PC-3 (cell line): ENCODE results near the gene SYDE1. TPM values are rescaled to one million over a fixed set of nuclear protein-coding genes. Genes with fewer than 3 reads are reported as not detected.

Experiments used
- ATAC-seq: fragments of 200-7000 bp; cut with Tn5 transposase; 2 replicates; pipeline ENCODE4 v1.9.1; 2020; ENCODE audit warnings: mild to moderate bottlenecking, moderate library complexity
- BruUV-seq: library from RNA; stranded (reverse); fragments of 400-500 nt; replicated peaks from 2 replicates; lab custom pipeline; 2021; lab: Mats Ljungman, UMichigan
- CTCF ChIA-PET: fragments of 300-600 bp; sonication (Branson Sonifier 250); formaldehyde crosslinking; loops from one replicate; lab custom pipeline; 2022; ENCODE audit warnings: antibody characterized with exemption; lab: Charles Lee
- POLR2A ChIA-PET: fragments of 300-600 bp; sonication (Branson Sonifier 250); formaldehyde crosslinking; loops from one replicate; lab custom pipeline; 2022; ENCODE audit warnings: antibody characterized with exemption; ENCODE audit not compliant: unreplicated experiment; lab: Charles Lee
- DNase-seq: peaks from one replicate; pipeline ENCODE4 v3.0.0-alpha.2; 2015
- H2AFZ ChIP-seq: fragments of 300-600 bp; sonication (generic); 2 replicates; pipeline ENCODE4 v1.6.0; 2016; ENCODE audit warnings: antibody characterized with exemption, low read length
- H3F3A ChIP-seq: fragments of 300-600 bp; sonication (generic); one replicate; pipeline ENCODE4 v1.6.0; 2017; ENCODE audit warnings: antibody characterized with exemption, low read length, control low read depth, mild to moderate bottlenecking; ENCODE audit not compliant: unreplicated experiment
- H3K27ac ChIP-seq: fragments of 300-600 bp; sonication (generic); 2 replicates; pipeline ENCODE4 v1.5.1; 2016; ENCODE audit warnings: mild to moderate bottlenecking, low read length
- H3K27me3 ChIP-seq: fragments of 300-600 bp; sonication (generic); 2 replicates; pipeline ENCODE4 v1.6.1; 2016; ENCODE audit warnings: low read length, mixed read lengths
- H3K36me3 ChIP-seq: fragments of 300-600 bp; sonication (generic); 2 replicates; pipeline ENCODE4 v1.6.1; 2016; ENCODE audit warnings: low read depth, mixed run types, low read length, mixed read lengths
- H3K4me1 ChIP-seq: fragments of 300-600 bp; sonication (generic); 2 replicates; pipeline ENCODE4 v1.5.1; 2016; ENCODE audit warnings: low read length; ENCODE audit not compliant: insufficient read depth
- H3K4me2 ChIP-seq: fragments of 300-600 bp; sonication (generic); 2 replicates; pipeline ENCODE4 v1.6.0; 2016; ENCODE audit warnings: low read length
- H3K4me3 ChIP-seq: fragments of 300-600 bp; sonication (generic); 2 replicates; pipeline ENCODE4 v1.5.1; 2016; ENCODE audit warnings: mild to moderate bottlenecking, low read length, mixed read lengths
- H3K79me2 ChIP-seq: fragments of 300-600 bp; sonication (generic); 2 replicates; pipeline ENCODE4 v1.6.1; 2017; ENCODE audit warnings: low read length, mixed read lengths
- H3K9ac ChIP-seq: fragments of 300-600 bp; sonication (generic); 2 replicates; pipeline ENCODE4 v1.6.0; 2016; ENCODE audit warnings: mild to moderate bottlenecking, low read length
- H3K9me2 ChIP-seq: fragments of 300-600 bp; sonication (generic); replicated peaks from 2 replicates; pipeline ENCODE4 v1.6.1; 2016; ENCODE audit warnings: mixed run types, low read length, mixed read lengths
- H3K9me3 ChIP-seq: fragments of 300-600 bp; sonication (generic); 2 replicates; pipeline ENCODE4 v1.6.1; 2016; ENCODE audit warnings: low read length, mixed read lengths
- H4K20me1 ChIP-seq: fragments of 300-600 bp; sonication (generic); 2 replicates; pipeline ENCODE4 v1.6.1; 2016; ENCODE audit warnings: low read length, mixed read lengths
- EZH2 ChIP-seq: fragments of 300-600 bp; sonication (generic); IDR thresholded peaks from one replicate; pipeline ENCODE4 v1.6.1; 2017; ENCODE audit warnings: antibody characterized with exemption, mild to moderate bottlenecking, low read length; ENCODE audit not compliant: unreplicated experiment
- intact Hi-C: fragments of 100-400 bp; cut with micrococcal nuclease; formaldehyde crosslinking; loops from 2 replicates; pipeline ENCODE4 v1.9.0; 2023
- total RNA-seq: library from RNA; depleted of rRNA; stranded (reverse); fragments of >200 nt; gene quantifications from 2 replicates; pipeline ENCODE4 v1.2.3, GENCODE V29; 2014
- TF ChIP-seq, protein P1 (sequence below): fragments of 300-600 bp; sonication (generic); conservative IDR thresholded peaks from 2 replicates; pipeline ENCODE4 v1.5.1; 2017; ENCODE audit warnings: antibody characterized with exemption, low read depth, mild to moderate bottlenecking, low read length

The SYDE1 gene
- total RNA-seq, 1 experiment from 2014 or later = 13.8 TPM

- intact Hi-C loops = loop anchor here (10.0 kb wide), 1 partner anchor 198 kb away; no protein-coding TSS in a partner anchor
Observed at GRCh38 chr19:15072930-15073647, 34.1 kb upstream of the SYDE1 start.

DNA sequence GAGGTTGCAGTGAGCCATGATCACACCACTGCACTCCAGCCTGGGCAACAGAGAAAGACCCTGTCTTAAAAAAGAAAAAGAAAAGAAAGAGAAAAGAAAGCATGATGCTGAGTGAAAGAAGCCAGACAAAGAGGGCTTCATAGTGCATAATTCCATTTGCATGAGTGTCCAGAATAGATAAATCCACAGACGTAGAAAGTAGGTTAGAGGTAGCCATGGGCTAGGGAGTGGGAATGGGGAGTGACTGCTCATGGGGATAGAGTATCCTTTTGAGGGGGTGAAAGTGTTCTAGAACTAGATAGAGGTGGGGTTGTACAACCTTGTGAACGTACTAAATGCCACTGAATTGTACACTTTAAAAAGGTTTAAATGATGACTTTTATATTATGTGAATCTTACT lies 32.8 kb upstream of the SYDE1 start:
- no peak overlapping the region for H3K4me3 ChIP-seq
- peak overlapping the region; percentile 23; the same call in 1 of the 2 replicates for H2AFZ ChIP-seq

More at GRCh38 chr19:15072930-15073647, 34.1 kb upstream of the SYDE1 start:
- Histone ChIP-seq H4K20me1 (no peaks in the 10 kb centered on the region), H3K36me3 (no peaks in the 10 kb centered on the region), H3K79me2 (no peaks in the 10 kb centered on the region), H3K9ac (peak overlapping the region; percentile 18; the same call in 1 of the 2 replicates), H3K9me3 (no peaks in the 10 kb centered on the region), H3K4me2 (peak overlapping the region; percentile 74), H3K4me3 (peak overlapping the region; percentile 46; the same call in 1 of the 2 replicates), H3K4me1 (peaks cover 38% of the 10 kb centered on the region), H2AFZ (peak overlapping the region; percentile 47; the same call in 1 of the 2 replicates), H3F3A (no peaks in the 10 kb centered on the region), H3K27ac (peak overlapping the region; percentile 84), H3K27me3 (no peaks in the 10 kb centered on the region), H3K9me2 (no peaks in the 10 kb centered on the region)
- TF ChIP-seq, protein P1, sequence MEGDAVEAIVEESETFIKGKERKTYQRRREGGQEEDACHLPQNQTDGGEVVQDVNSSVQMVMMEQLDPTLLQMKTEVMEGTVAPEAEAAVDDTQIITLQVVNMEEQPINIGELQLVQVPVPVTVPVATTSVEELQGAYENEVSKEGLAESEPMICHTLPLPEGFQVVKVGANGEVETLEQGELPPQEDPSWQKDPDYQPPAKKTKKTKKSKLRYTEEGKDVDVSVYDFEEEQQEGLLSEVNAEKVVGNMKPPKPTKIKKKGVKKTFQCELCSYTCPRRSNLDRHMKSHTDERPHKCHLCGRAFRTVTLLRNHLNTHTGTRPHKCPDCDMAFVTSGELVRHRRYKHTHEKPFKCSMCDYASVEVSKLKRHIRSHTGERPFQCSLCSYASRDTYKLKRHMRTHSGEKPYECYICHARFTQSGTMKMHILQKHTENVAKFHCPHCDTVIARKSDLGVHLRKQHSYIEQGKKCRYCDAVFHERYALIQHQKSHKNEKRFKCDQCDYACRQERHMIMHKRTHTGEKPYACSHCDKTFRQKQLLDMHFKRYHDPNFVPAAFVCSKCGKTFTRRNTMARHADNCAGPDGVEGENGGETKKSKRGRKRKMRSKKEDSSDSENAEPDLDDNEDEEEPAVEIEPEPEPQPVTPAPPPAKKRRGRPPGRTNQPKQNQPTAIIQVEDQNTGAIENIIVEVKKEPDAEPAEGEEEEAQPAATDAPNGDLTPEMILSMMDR = peak; percentile 55
- no peak for TF ChIP-seq EZH2
- ChIA-PET POLR2A (interaction anchor here (0.6 kb wide), 1 partner anchor 33 kb away, joined by 3 read pairs; no protein-coding TSS in a partner anchor), CTCF (no interaction called here)
- BruUV-seq = no TSS peak
- peak; percentile 89 for ATAC-seq
- peak; percentile 98 for DNase-seq

More for the DNA sequence above, 32.8 kb upstream of the SYDE1 start:
- no peaks in the 10 kb centered on the region for H3F3A ChIP-seq
- no peaks in the 10 kb centered on the region for H3K27me3 ChIP-seq
- TF ChIP-seq, protein P1 = no peak
- no peaks in the 10 kb centered on the region for H4K20me1 ChIP-seq
- no peak for ATAC-seq
- H3K27ac ChIP-seq = peak overlapping the region; percentile 84
- no peaks in the 10 kb centered on the region for H3K9me3 ChIP-seq
- ChIA-PET POLR2A (no interaction called here), CTCF (no interaction called here)
- no peaks in the 10 kb centered on the region for H3K36me3 ChIP-seq
- no peaks in the 10 kb centered on the region for H3K9me2 ChIP-seq
- no TSS peak for BruUV-seq
- H3K9ac ChIP-seq = no peak overlapping the region
- peaks cover 35% of the 10 kb centered on the region for H3K4me1 ChIP-seq
- no peaks in the 10 kb centered on the region for H3K79me2 ChIP-seq
- H3K4me2 ChIP-seq = peak overlapping the region; percentile 74
- intact Hi-C loops = loop anchor here (10.0 kb wide), 1 partner anchor 200 kb away; no protein-coding TSS in a partner anchor
- peak; percentile 66 for DNase-seq
